Myometrial cell (primary cell): Measurements from ENCODE around the gene RTN4R. TPM values are rescaled to one million over a fixed set of nuclear protein-coding genes. Genes with fewer than 3 reads are reported as not detected.

Source experiments
- total RNA-seq: library from RNA; depleted of rRNA; stranded (reverse); fragments of >200 nt; gene quantifications from 2 replicates; pipeline ENCODE4 v1.2.3, GENCODE V29; 2015

Gene RTN4R
- total RNA-seq: 2.8 and 4.0 TPM in 2 replicates

GRCh38 chr22:20268279-20269012 is at the start of gene RTN4R:
Gene RTN4R, minus strand, starts transcription at chr22:20268318. Its CDS starts 226 bp downstream, at chr22:20268092.

Other genes with a start within 250 kb of the RTN4R start
- gene TANGO2, start 247.2 kb downstream of the RTN4R start, total RNA-seq: 21.3 and 36.0 TPM in 2 replicates
- 8.2 and 8.6 TPM in 2 replicates for gene DGCR8, start 188.1 kb downstream of the RTN4R start, total RNA-seq
- gene RANBP1, start 152.2 kb downstream of the RTN4R start, total RNA-seq: 547 and 560 TPM in 2 replicates
- gene TRMT2A, start 151.1 kb downstream of the RTN4R start, total RNA-seq: 29.1 and 39.7 TPM in 2 replicates
- 12.8 and 19.6 TPM in 2 replicates for gene ZDHHC8, start 136.5 kb downstream of the RTN4R start, total RNA-seq
- gene CCDC188, start 117.3 kb downstream of the RTN4R start, total RNA-seq: 1.4 TPM in 1 of 2 replicates, not detected in the other
- 67.0 and 87.9 TPM in 2 replicates for gene DGCR6L, start 51.7 kb upstream of the RTN4R start, total RNA-seq
- gene ZNF74, start 125.8 kb upstream of the RTN4R start, total RNA-seq: 8.2 and 8.6 TPM in 2 replicates
- gene SCARF2, start 169.5 kb upstream of the RTN4R start, total RNA-seq: 25.9 and 26.8 TPM in 2 replicates
- 22.5 and 29.4 TPM in 2 replicates for gene KLHL22, start 227.5 kb upstream of the RTN4R start, total RNA-seq
- 37.7 and 51.3 TPM in 2 replicates for gene MED15, start 239.3 kb upstream of the RTN4R start, total RNA-seq